Neuronal stem cell (in vitro differentiated cells): ENCODE measurements around the gene ZBTB39.

Experiments
- DNase-seq: peaks from one replicate; pipeline ENCODE4 v3.0.0-alpha.2; 2013; ENCODE audit warnings: low spot score
- H2AFZ ChIP-seq: one replicate; pipeline ENCODE4 v1.6.1; 2013; ENCODE audit warnings: mild to moderate bottlenecking, low read length, inconsistent platforms
- H2AK5ac ChIP-seq: 2 replicates; pipeline ENCODE4 v1.6.1; 2013; ENCODE audit warnings: low read depth, mild to moderate bottlenecking, inconsistent platforms, low read length, moderate library complexity, mixed read lengths
- H2BK120ac ChIP-seq: 2 replicates; pipeline ENCODE4 v1.6.1; 2013; ENCODE audit warnings: low read depth, mild to moderate bottlenecking, inconsistent platforms, low read length, moderate library complexity, mixed read lengths
- H2BK12ac ChIP-seq: one replicate; pipeline ENCODE4 v1.6.1; 2013; ENCODE audit warnings: low read length, inconsistent platforms
- H2BK15ac ChIP-seq: 2 replicates; pipeline ENCODE4 v1.6.1; 2013; ENCODE audit warnings: mild to moderate bottlenecking, low read length, inconsistent platforms, mixed read lengths
- H2BK5ac ChIP-seq: one replicate; pipeline ENCODE4 v1.6.1; 2013; ENCODE audit warnings: inconsistent platforms, mild to moderate bottlenecking, low read length, moderate library complexity
- H3K14ac ChIP-seq: one replicate; pipeline ENCODE4 v1.6.1; 2013; ENCODE audit warnings: low read length, inconsistent platforms
- H3K18ac ChIP-seq: 2 replicates; pipeline ENCODE4 v1.6.1; 2013; ENCODE audit warnings: low read length, inconsistent platforms
- H3K23ac ChIP-seq: 2 replicates; pipeline ENCODE4 v1.6.1; 2013; ENCODE audit warnings: low read depth, mild to moderate bottlenecking, mixed read lengths, low read length, inconsistent platforms; ENCODE audit not compliant: poor library complexity
- H3K27ac ChIP-seq: replicated peaks from 3 replicates; pipeline ENCODE4 v1.5.1; 2013; ENCODE audit warnings: low read length, inconsistent platforms
- H3K27me3 ChIP-seq, 3 experiments: 2 replicates each; pipeline ENCODE4 v1.6.1; 2013; ENCODE audit warnings: low read length in 3 of 3, mild to moderate bottlenecking in 2 of 3, inconsistent platforms in 1 of 3, low read depth in 1 of 3, mixed read lengths in 1 of 3, moderate library complexity in 1 of 3; ENCODE audit not compliant: control insufficient read depth in 3 of 3, insufficient read depth in 3 of 3
- H3K36me3 ChIP-seq, 2 donors: replicated peaks in 1 of 2; 2 replicates each; pipeline ENCODE4 v1.6.1; 2013; ENCODE audit warnings: low read length in 2 of 2; ENCODE audit not compliant: control insufficient read depth in 2 of 2, insufficient read depth in 2 of 2
- H3K4ac ChIP-seq: 2 replicates; pipeline ENCODE4 v1.6.1; 2013; ENCODE audit warnings: inconsistent platforms, mild to moderate bottlenecking, low read length, moderate library complexity
- H3K4me1 ChIP-seq, 2 donors: 1 replicate in 1 of 2; 2 replicates in 1 of 2; pipeline ENCODE4 v1.6.1; 2013; ENCODE audit warnings: low read length in 2 of 2, low read depth in 1 of 2; ENCODE audit not compliant: control insufficient read depth in 2 of 2, insufficient read depth in 1 of 2
- H3K4me2 ChIP-seq: one replicate; pipeline ENCODE4 v1.6.1; 2013; ENCODE audit warnings: mild to moderate bottlenecking, low read length, inconsistent platforms; ENCODE audit not compliant: insufficient read depth, poor library complexity, severe bottlenecking
- H3K4me3 ChIP-seq, 2 donors: 2 replicates each; pipeline ENCODE4 v1.5.1; 2013; ENCODE audit warnings: low read length in 2 of 2, mild to moderate bottlenecking in 2 of 2, inconsistent platforms in 1 of 2, moderate library complexity in 1 of 2
- H3K79me1 ChIP-seq: one replicate; pipeline ENCODE4 v1.6.1; 2013; ENCODE audit warnings: low read depth, mild to moderate bottlenecking, inconsistent platforms, low read length, moderate library complexity
- H3K9ac ChIP-seq: one replicate; pipeline ENCODE4 v1.6.1; 2013; ENCODE audit warnings: mild to moderate bottlenecking, low read depth, low read length, inconsistent platforms; ENCODE audit not compliant: poor library complexity
- H3K9me3 ChIP-seq, 2 donors: replicated peaks in 1 of 2; 2 replicates each; pipeline versions ENCODE3 to v1.6.1; 2013; ENCODE audit warnings: low read length in 2 of 2, mild to moderate bottlenecking in 2 of 2, inconsistent platforms in 1 of 2, low read depth in 1 of 2, mixed read lengths in 1 of 2, moderate library complexity in 1 of 2; ENCODE audit not compliant: control insufficient read depth in 2 of 2, insufficient read depth in 1 of 2
- H4K8ac ChIP-seq: one replicate; pipeline ENCODE4 v1.6.1; 2013; ENCODE audit warnings: low read depth, mild to moderate bottlenecking, inconsistent platforms, low read length, moderate library complexity
- H4K91ac ChIP-seq: one replicate; pipeline ENCODE4 v1.6.1; 2013; ENCODE audit warnings: low read length, low read depth, mild to moderate bottlenecking, inconsistent platforms; ENCODE audit not compliant: poor library complexity
- WGBS, 2 donors: extraction: QIAGEN DNeasy Blood & Tissue Kit; methylation state at CpG; one replicate each; pipeline ENCODE4 v1.1.7; 2013; ENCODE audit warnings: missing lambda C conversion rate in 2 of 2, mixed read lengths in 1 of 2; ENCODE audit not compliant: insufficient read length in 2 of 2, insufficient replicate concordance in 1 of 2; ENCODE audit errors: extremely low coverage in 2 of 2; 5-methylcytosine and 5-hydroxymethylcytosine counted together

ZBTB39 gene

DNA sequence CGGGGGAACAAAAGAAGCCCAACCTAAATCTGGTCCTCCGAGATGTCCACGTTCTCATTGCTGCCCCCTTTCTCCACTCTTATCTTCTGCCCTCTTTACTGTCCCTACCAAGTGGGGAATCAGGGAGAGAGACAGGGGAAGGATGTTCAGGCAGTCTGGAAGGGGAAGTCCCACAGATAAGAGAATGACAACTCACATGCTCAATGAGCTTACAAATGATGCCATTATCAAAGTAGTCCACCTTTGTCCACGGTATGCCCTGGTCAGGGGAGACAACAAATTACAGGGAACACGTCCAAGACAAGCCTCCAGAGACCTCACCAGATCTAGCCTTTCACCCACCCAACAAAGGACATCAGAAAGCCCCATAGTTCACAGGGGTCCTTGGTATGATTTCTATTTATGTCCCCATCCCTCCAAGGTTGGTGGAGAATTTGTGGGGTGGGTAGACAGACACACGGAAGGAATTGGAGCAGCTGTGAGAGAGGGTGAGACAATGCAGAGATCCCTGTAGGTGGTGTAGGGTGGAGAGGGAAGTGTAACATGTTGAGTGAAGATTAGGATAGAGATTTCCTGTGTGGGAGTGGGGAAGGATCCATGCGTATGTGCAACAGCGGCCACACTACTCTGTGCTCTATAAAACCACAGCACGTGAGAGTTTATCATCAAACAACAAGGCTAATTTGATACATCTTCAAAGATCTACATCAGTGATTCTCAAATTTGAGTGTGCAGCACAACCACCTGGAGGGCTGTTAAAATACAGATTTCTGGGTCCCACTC is 32.9 kb upstream of the ZBTB39 start:
- Histone ChIP-seq H3K14ac (no peak overlapping the region), H3K18ac (no peak overlapping the region), H3K36me3 (no peaks in the 10 kb centered on the region), H3K23ac (no peak overlapping the region), H4K91ac (no peak overlapping the region), H2BK120ac (no peak overlapping the region), H2AK5ac (no peak overlapping the region), H3K79me1 (no peaks in the 10 kb centered on the region), H3K4me1 (peaks cover 0 to 1% of the 10 kb centered on the region in 2 donors), H3K4ac (no peak overlapping the region), H2BK12ac (no peak overlapping the region), H2AFZ (no peak overlapping the region), H3K4me3 (no peak overlapping the region), H4K8ac (no peak overlapping the region), H3K9me3 (no peaks in the 10 kb centered on the region), H3K27ac (no peak overlapping the region), H2BK15ac (no peak overlapping the region), H3K4me2 (no peak overlapping the region), H3K27me3 (peaks cover 0 to 80% (median 0%) of the 10 kb centered on the region in 3 experiments), H3K9ac (no peak overlapping the region), H2BK5ac (no peak overlapping the region)
- WGBS, 2 donors = no CpG with 5 or more reads among the region's 9 CpGs
- no peak for DNase-seq

DNA sequence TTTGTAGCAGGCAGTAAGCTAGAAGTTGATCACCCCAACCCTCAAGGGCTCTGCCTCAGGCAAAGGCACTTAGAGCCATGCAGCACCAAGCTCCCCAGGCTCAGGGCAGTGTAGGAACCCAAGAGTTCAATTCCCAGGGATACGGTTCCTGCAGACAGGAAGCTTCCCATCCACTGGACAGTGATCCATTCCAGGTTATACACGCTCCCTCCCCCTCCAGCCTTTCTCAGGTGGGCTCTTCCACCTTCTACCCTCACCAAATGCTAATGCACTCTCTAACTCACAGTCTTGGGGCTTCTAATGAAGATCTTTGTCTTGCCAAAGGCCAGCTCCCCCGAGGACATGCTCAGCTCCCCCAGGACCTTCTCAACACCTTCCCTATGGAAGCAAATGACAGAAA is 30.9 kb upstream of the ZBTB39 start:
- no peak overlapping the region for H3K4me3 ChIP-seq

DNA sequence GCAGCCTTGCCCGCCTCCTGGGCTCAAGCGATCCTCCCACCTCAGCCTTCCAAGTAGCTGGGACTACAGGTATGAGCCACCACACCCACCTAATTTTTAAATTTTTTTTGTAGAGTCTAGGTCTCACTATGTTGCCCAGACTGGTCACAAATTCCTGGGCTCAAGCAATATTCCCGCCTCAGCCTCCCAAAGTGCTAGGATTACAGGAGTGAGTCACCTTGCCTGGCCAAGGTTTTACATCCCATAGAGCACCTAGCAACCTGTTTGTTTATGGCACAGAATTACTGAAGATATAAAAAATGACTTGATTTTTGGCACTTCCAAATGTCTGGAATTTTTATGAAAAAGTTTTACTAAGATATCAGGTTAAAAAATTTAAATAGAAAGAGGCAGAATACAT is 27.1 kb upstream of the ZBTB39 start:
- Histone ChIP-seq H3K4me1 (peaks cover 7 to 10% of the 10 kb centered on the region in 2 donors), H2BK120ac (no peak overlapping the region), H3K4me3 (no peak overlapping the region), H2BK12ac (no peak overlapping the region), H3K18ac (no peak overlapping the region), H3K9ac (no peak overlapping the region), H2BK15ac (no peak overlapping the region), H3K79me1 (no peaks in the 10 kb centered on the region), H4K91ac (no peak overlapping the region), H4K8ac (no peak overlapping the region), H3K23ac (no peak overlapping the region), H3K14ac (no peak overlapping the region), H3K36me3 (no peaks in the 10 kb centered on the region), H2BK5ac (no peak overlapping the region), H2AK5ac (no peak overlapping the region), H3K4me2 (no peak overlapping the region), H3K27ac (no peak overlapping the region), H3K4ac (no peak overlapping the region), H2AFZ (no peak overlapping the region), H3K27me3 (peaks cover 0 to 43% (median 0%) of the 10 kb centered on the region in 3 experiments), H3K9me3 (no peaks in the 10 kb centered on the region)
- WGBS, 2 donors = no CpG with 5 or more reads among the region's 3 CpGs
- DNase-seq = no peak

More for the DNA sequence above, 30.9 kb upstream of the ZBTB39 start:
- no peak overlapping the region for H4K91ac ChIP-seq
- H3K14ac ChIP-seq = no peak overlapping the region
- WGBS, 2 donors = no CpG with 5 or more reads among the region's 3 CpGs
- no peak overlapping the region for H3K18ac ChIP-seq
- H3K4me1 ChIP-seq = peaks cover 0 to 1% of the 10 kb centered on the region in 2 donors
- no peak overlapping the region for H3K4ac ChIP-seq
- H2AK5ac ChIP-seq = no peak overlapping the region
- no peak overlapping the region for H4K8ac ChIP-seq
- no peak for DNase-seq
- H3K36me3 ChIP-seq = no peaks in the 10 kb centered on the region
- no peak overlapping the region for H2BK120ac ChIP-seq
- H3K4me2 ChIP-seq = no peak overlapping the region
- H2AFZ ChIP-seq = no peak overlapping the region
- H2BK12ac ChIP-seq = no peak overlapping the region
- no peak overlapping the region for H3K23ac ChIP-seq
- H3K27ac ChIP-seq = no peak overlapping the region
- no peak overlapping the region for H3K9ac ChIP-seq
- no peaks in the 10 kb centered on the region for H3K9me3 ChIP-seq
- H3K27me3 ChIP-seq = peaks cover 0 to 67% (median 0%) of the 10 kb centered on the region in 3 experiments
- no peak overlapping the region for H2BK5ac ChIP-seq
- H3K79me1 ChIP-seq = no peaks in the 10 kb centered on the region
- no peak overlapping the region for H2BK15ac ChIP-seq

GRCh38 chr12:57031789-57032188 is 25.4 kb upstream of the ZBTB39 start:
- no peak overlapping the region for H3K4me2 ChIP-seq
- no CpG with 5 or more reads among the region's 7 CpGs for WGBS, 2 donors
- no peak overlapping the region for H3K23ac ChIP-seq
- H3K18ac ChIP-seq = peak overlapping the region; percentile 1
- no peaks in the 10 kb centered on the region for H3K36me3 ChIP-seq
- no peak overlapping the region for H2AK5ac ChIP-seq
- no peak overlapping the region for H3K14ac ChIP-seq
- no peak overlapping the region for H2BK12ac ChIP-seq
- no peaks in the 10 kb centered on the region for H3K79me1 ChIP-seq
- H3K4ac ChIP-seq = no peak overlapping the region
- H4K91ac ChIP-seq = no peak overlapping the region
- H3K27me3 ChIP-seq = peaks cover 0 to 41% (median 0%) of the 10 kb centered on the region in 3 experiments
- no peak overlapping the region for H4K8ac ChIP-seq
- no peak overlapping the region for H3K4me3 ChIP-seq
- no peak overlapping the region for H2BK5ac ChIP-seq
- H3K9me3 ChIP-seq = no peaks in the 10 kb centered on the region
- H2AFZ ChIP-seq = peak overlapping the region; percentile 60
- H3K27ac ChIP-seq = no peak overlapping the region
- H3K9ac ChIP-seq = no peak overlapping the region
- no peak overlapping the region for H2BK120ac ChIP-seq
- peaks cover 7 to 15% of the 10 kb centered on the region in 2 donors for H3K4me1 ChIP-seq
- DNase-seq = no peak
- no peak overlapping the region for H2BK15ac ChIP-seq
